Measurements from ENCODE around the gene ZNF500.

The ZNF500 gene

DNA sequence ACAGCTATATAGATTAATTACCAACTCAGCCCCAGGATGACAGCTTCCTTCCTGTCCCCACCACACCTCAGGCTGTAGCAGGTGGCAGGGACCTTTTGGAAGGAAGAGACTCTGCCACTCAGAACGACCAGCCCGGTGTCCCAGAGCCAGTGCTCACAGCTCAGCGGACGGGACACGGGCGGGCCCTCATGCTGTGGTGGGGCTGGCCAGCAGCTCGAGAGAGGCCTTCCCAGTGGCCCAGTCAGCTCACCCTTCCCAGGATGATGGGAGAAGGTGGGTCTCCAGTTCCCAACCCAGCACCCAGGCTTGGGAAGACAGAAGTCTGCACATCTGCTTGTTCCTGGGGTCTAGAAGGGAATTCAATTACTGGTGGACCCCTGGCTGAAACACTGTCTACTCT, 63.1 kb downstream of the ZNF500 start:
- Histone ChIP-seq H3K4me3 (ENCODE audit: low read length) (no peak overlapping the region), H3K9me3 (replicated peaks; ENCODE audit: insufficient read depth, low read length) (no peaks in the 10 kb centered on the region), H2AFZ (ENCODE audit: low read length) (no peak overlapping the region), H3K9me2 (replicated peaks; ENCODE audit: insufficient read depth, low read length) (no peaks in the 10 kb centered on the region), H3K27me3 (replicated peaks; ENCODE audit: insufficient read depth, low read length) (no peaks in the 10 kb centered on the region), H3K79me2 (ENCODE audit: low read length) (no peaks in the 10 kb centered on the region), H4K20me1 (ENCODE audit: insufficient read depth, low read length) (no peaks in the 10 kb centered on the region), H3K4me1 (ENCODE audit: low read length) (no peaks in the 10 kb centered on the region), H3K36me3 (replicated peaks; ENCODE audit: insufficient read depth, low read length) (no peaks in the 10 kb centered on the region), H3K27ac (ENCODE audit: low read length) (no peak overlapping the region), H3K4me2 (ENCODE audit: low read depth, low read length) (no peak overlapping the region), H3F3A (ENCODE audit: insufficient read depth, low read length) (no peaks in the 10 kb centered on the region), H3K9ac (ENCODE audit: low read length) (no peak overlapping the region)
- DNase-seq: no peak
- TF ChIP-seq, protein P1, sequence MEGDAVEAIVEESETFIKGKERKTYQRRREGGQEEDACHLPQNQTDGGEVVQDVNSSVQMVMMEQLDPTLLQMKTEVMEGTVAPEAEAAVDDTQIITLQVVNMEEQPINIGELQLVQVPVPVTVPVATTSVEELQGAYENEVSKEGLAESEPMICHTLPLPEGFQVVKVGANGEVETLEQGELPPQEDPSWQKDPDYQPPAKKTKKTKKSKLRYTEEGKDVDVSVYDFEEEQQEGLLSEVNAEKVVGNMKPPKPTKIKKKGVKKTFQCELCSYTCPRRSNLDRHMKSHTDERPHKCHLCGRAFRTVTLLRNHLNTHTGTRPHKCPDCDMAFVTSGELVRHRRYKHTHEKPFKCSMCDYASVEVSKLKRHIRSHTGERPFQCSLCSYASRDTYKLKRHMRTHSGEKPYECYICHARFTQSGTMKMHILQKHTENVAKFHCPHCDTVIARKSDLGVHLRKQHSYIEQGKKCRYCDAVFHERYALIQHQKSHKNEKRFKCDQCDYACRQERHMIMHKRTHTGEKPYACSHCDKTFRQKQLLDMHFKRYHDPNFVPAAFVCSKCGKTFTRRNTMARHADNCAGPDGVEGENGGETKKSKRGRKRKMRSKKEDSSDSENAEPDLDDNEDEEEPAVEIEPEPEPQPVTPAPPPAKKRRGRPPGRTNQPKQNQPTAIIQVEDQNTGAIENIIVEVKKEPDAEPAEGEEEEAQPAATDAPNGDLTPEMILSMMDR (IDR thresholded peaks at IDR 0.05; ENCODE audit: low read length): no peak
- TF ChIP-seq EZH2phosphoT487 (IDR thresholded peaks at IDR 0.05; ENCODE audit: low read length) (no peak), EZH2 (optimal IDR thresholded peaks at IDR 0.05; ENCODE audit: low read depth, low read length) (no peak)

DNA sequence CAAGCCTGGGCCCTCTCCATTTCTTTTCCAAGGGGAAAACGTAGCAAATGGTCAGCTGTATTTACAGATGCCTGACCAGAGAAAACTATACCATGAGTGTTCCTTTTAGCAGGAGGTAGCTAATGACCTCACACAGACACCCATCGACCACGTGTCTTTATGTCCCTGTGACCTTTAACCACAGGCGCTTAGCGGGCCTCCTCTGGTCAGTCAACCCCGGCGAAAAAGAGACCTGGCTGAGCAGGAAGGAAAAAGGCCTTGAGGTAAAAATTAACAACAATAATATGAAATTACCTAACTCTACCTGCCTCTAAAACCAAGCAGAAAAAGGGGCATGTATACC, 64.5 kb downstream of the ZNF500 start:
- no peaks in the 10 kb centered on the region for H3F3A ChIP-seq (ENCODE audit: insufficient read depth, low read length)
- no peak for TF ChIP-seq EZH2phosphoT487 (IDR thresholded peaks at IDR 0.05; ENCODE audit: low read length)
- TF ChIP-seq, protein P1 (IDR thresholded peaks at IDR 0.05; ENCODE audit: low read length): no peak
- no peak for TF ChIP-seq EZH2 (optimal IDR thresholded peaks at IDR 0.05; ENCODE audit: low read depth, low read length)
- H3K4me2 ChIP-seq (ENCODE audit: low read depth, low read length): no peak overlapping the region
- H3K9me3 ChIP-seq (replicated peaks; ENCODE audit: insufficient read depth, low read length): no peaks in the 10 kb centered on the region
- H4K20me1 ChIP-seq (ENCODE audit: insufficient read depth, low read length): no peaks in the 10 kb centered on the region
- no peak overlapping the region for H3K4me3 ChIP-seq (ENCODE audit: low read length)
- no peak overlapping the region for H3K27ac ChIP-seq (ENCODE audit: low read length)
- H3K27me3 ChIP-seq (replicated peaks; ENCODE audit: insufficient read depth, low read length): no peaks in the 10 kb centered on the region
- no peak overlapping the region for H2AFZ ChIP-seq (ENCODE audit: low read length)
- no peaks in the 10 kb centered on the region for H3K4me1 ChIP-seq (ENCODE audit: low read length)
- H3K36me3 ChIP-seq (replicated peaks; ENCODE audit: insufficient read depth, low read length): no peaks in the 10 kb centered on the region
- no peaks in the 10 kb centered on the region for H3K79me2 ChIP-seq (ENCODE audit: low read length)
- H3K9me2 ChIP-seq (replicated peaks; ENCODE audit: insufficient read depth, low read length): no peaks in the 10 kb centered on the region
- DNase-seq: no peak
- H3K9ac ChIP-seq (ENCODE audit: low read length): no peak overlapping the region

DNA sequence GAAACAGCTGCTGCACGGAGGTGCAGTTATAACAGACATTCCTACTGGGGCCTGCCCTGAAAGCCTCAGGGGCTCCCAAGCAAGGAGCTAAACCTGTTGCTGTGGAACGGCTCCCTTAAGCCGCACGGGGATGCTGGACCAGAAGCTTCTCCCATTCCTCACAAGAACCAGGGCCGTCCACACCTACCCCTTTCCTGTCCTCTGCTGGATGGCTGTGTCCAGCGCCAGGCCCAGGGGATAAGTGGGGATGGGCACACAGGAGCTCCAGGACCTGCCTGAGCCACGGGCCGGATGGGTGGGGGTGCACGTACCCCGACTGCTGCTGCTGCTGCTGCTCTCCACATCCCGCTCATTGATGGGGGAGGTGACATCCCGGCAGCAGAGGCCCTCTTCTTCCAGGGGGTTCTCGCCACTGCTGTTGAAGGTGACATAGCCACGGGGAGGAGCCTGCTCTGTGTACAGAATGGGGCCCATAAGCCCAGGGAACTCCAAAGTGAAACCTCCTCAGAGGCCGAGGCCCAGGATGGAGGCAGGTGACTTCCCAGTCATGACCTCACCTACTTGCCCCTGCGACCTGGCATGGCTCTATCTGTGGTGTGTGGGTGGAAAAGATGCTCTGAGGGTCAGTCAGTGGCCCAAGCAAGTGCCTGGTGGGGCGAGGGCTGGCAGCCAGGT, 65.0 kb downstream of the ZNF500 start:
- H3K9me2 ChIP-seq (replicated peaks; ENCODE audit: insufficient read depth, low read length): no peaks in the 10 kb centered on the region
- H3K27me3 ChIP-seq (replicated peaks; ENCODE audit: insufficient read depth, low read length): no peaks in the 10 kb centered on the region
- no peak overlapping the region for H3K27ac ChIP-seq (ENCODE audit: low read length)
- H4K20me1 ChIP-seq (ENCODE audit: insufficient read depth, low read length): no peaks in the 10 kb centered on the region
- no peaks in the 10 kb centered on the region for H3K79me2 ChIP-seq (ENCODE audit: low read length)
- no peak overlapping the region for H3K4me3 ChIP-seq (ENCODE audit: low read length)
- no peaks in the 10 kb centered on the region for H3K4me1 ChIP-seq (ENCODE audit: low read length)
- H3K9me3 ChIP-seq (replicated peaks; ENCODE audit: insufficient read depth, low read length): no peaks in the 10 kb centered on the region
- H3K4me2 ChIP-seq (ENCODE audit: low read depth, low read length): no peak overlapping the region
- TF ChIP-seq EZH2phosphoT487 (IDR thresholded peaks at IDR 0.05; ENCODE audit: low read length) (no peak), EZH2 (optimal IDR thresholded peaks at IDR 0.05; ENCODE audit: low read depth, low read length) (no peak)
- TF ChIP-seq, protein P1 (IDR thresholded peaks at IDR 0.05; ENCODE audit: low read length): no peak
- no peaks in the 10 kb centered on the region for H3K36me3 ChIP-seq (replicated peaks; ENCODE audit: insufficient read depth, low read length)
- no peak for DNase-seq
- no peaks in the 10 kb centered on the region for H3F3A ChIP-seq (ENCODE audit: insufficient read depth, low read length)
- H2AFZ ChIP-seq (ENCODE audit: low read length): no peak overlapping the region
- H3K9ac ChIP-seq (ENCODE audit: low read length): no peak overlapping the region

All from MM.1S (cell line).